Activated CD8-positive, alpha-beta T cell treated with anti-CD3 and anti-CD28 coated beads for 36 hours (primary cell): ENCODE results near the gene PCDHGC4. TPM values are rescaled to one million over a fixed set of nuclear protein-coding genes. Genes with fewer than 3 reads are reported as not detected.
A peak's percentile ranks its signal among the peaks of the same experiment; 100 is the strongest.

ENCODE experiments used
- ATAC-seq: fragments of 200-7000 bp; cut with Tn5 transposase; one replicate; pipeline ENCODE4 v1.10.0; 2021; ENCODE audit warnings: mild to moderate bottlenecking, moderate library complexity
- CTCF ChIA-PET: fragments of 350-600 bp; sonication (Branson Sonifier 250); formaldehyde crosslinking; loops from one replicate; lab custom pipeline; 2021; ENCODE audit warnings: antibody characterized with exemption; lab: Charles Lee
- POLR2A ChIA-PET: fragments of 350-600 bp; sonication (Branson Sonifier 250); formaldehyde crosslinking; loops from one replicate; lab custom pipeline; 2021; ENCODE audit warnings: antibody characterized with exemption; lab: Charles Lee
- DNase-seq: peaks from one replicate; pipeline ENCODE4 v3.0.0-alpha.2; 2020
- H3K27ac Mint-ChIP-seq: one replicate; pipeline ENCODE4 v1.8.0; 2021; ENCODE audit warnings: mild to moderate bottlenecking, mixed read lengths
- H3K27me3 Mint-ChIP-seq: one replicate; pipeline ENCODE4 v1.8.0; 2021; ENCODE audit warnings: mixed read lengths
- H3K36me3 Mint-ChIP-seq: one replicate; pipeline ENCODE4 v1.8.0; 2021; ENCODE audit warnings: low read depth, mixed read lengths
- H3K4me1 Mint-ChIP-seq: one replicate; pipeline ENCODE4 v1.8.0; 2021; ENCODE audit warnings: low read depth, mixed read lengths
- H3K4me3 Mint-ChIP-seq: one replicate; pipeline ENCODE4 v1.8.0; 2021; ENCODE audit warnings: mild to moderate bottlenecking, moderate library complexity, mixed read lengths
- H3K9me3 Mint-ChIP-seq: one replicate; pipeline ENCODE4 v1.8.0; 2021; ENCODE audit warnings: mixed read lengths
- CTCF ChIP-seq: fragments of 200-600 bp; IDR thresholded peaks from one replicate; pipeline ENCODE4 v1.8.0; 2022; ENCODE audit warnings: antibody characterized with exemption, mild to moderate bottlenecking
- intact Hi-C: fragments of 100-400 bp; cut with micrococcal nuclease; formaldehyde crosslinking; loops from one replicate; pipeline ENCODE4 v1.10.0; 2022
- total RNA-seq, 2 experiments: library from RNA; stranded (reverse); gene quantifications; one replicate each; pipeline ENCODE4 v1.2.3, GENCODE V29; 2021

The PCDHGC4 gene
- total RNA-seq, 2 experiments from 2014 or later, result not detected

- POLR2A ChIA-PET, result interaction anchor here (0.5 to 0.9 kb wide), 2 partner anchors 101 to 191 kb away, joined by 3 read pairs; no protein-coding TSS in a partner anchor
- ATAC-seq (no peak), DNase-seq (no peak)
- Mint-ChIP-seq H3K27me3 (no peaks in the 10 kb centered on the region), H3K4me3 (no peak overlapping the region), H3K36me3 (peaks cover 57% of the 10 kb centered on the region), H3K27ac (peak overlapping the region; percentile 5), H3K4me1 (peaks cover 39% of the 10 kb centered on the region), H3K9me3 (no peaks in the 10 kb centered on the region)
- CTCF ChIA-PET, result interaction anchor here (1.0 to 9.4 kb wide), 10 partner anchors 7 to 307 kb away, joined by 3 to 122 read pairs (median 8); partner anchors contain the start of genes PCDHB12, PCDHGA10, PCDHGA11 and PCDHGA12
- intact Hi-C loops, result loop anchor here (10.0 kb wide), 1 partner anchor 191 kb away; the partner anchor contains the start of gene TAF7
- TF ChIP-seq CTCF, result no peak
Observed at GRCh38 chr5:141515946-141516671, 31.3 kb downstream of the PCDHGC4 start.

GRCh38 chr5:141516672-141517025, 31.8 kb downstream of the PCDHGC4 start:
- H3K4me3 Mint-ChIP-seq, result no peak overlapping the region
- no peaks in the 10 kb centered on the region for H3K27me3 Mint-ChIP-seq
- H3K36me3 Mint-ChIP-seq, result peaks cover 63% of the 10 kb centered on the region
- intact Hi-C loops, result loop anchor here (10.0 kb wide), 1 partner anchor 192 kb away; the partner anchor contains the start of gene TAF7
- POLR2A ChIA-PET, result no interaction called here
- H3K27ac Mint-ChIP-seq, result no peak overlapping the region
- no peak for DNase-seq
- no peak for TF ChIP-seq CTCF
- CTCF ChIA-PET, result interaction anchor here (1.5 to 2.2 kb wide), 3 partner anchors 41 to 86 kb away, joined by 7 to 9 read pairs (median 9); partner anchors contain the start of gene PCDHGA12
- H3K9me3 Mint-ChIP-seq, result no peaks in the 10 kb centered on the region
- ATAC-seq, result no peak
- H3K4me1 Mint-ChIP-seq, result peaks cover 45% of the 10 kb centered on the region

- ChIA-PET POLR2A (no interaction called here), CTCF (interaction anchor here (1.5 to 2.2 kb wide), 2 partner anchors 40 to 47 kb away, joined by 7 to 9 read pairs; no protein-coding TSS in a partner anchor)
- TF ChIP-seq CTCF, result no peak
- no peak overlapping the region for H3K4me3 Mint-ChIP-seq
- peaks cover 68% of the 10 kb centered on the region for H3K36me3 Mint-ChIP-seq
- no peak overlapping the region for H3K27ac Mint-ChIP-seq
- ATAC-seq (no peak), DNase-seq (no peak)
- H3K9me3 Mint-ChIP-seq, result no peaks in the 10 kb centered on the region
- H3K4me1 Mint-ChIP-seq, result peaks cover 51% of the 10 kb centered on the region
- intact Hi-C loops, result loop anchor here (10.0 kb wide), 1 partner anchor 193 kb away; the partner anchor contains the start of gene TAF7
- no peaks in the 10 kb centered on the region for H3K27me3 Mint-ChIP-seq
Observed at GRCh38 chr5:141517312-141517711, 32.5 kb downstream of the PCDHGC4 start.

GRCh38 chr5:141517880-141518617, 33.2 kb downstream of the PCDHGC4 start:
- POLR2A ChIA-PET, result no interaction called here
- no peak for DNase-seq
- TF ChIP-seq CTCF, result no peak
- peaks cover 69% of the 10 kb centered on the region for H3K36me3 Mint-ChIP-seq
- H3K4me1 Mint-ChIP-seq, result peaks cover 51% of the 10 kb centered on the region
- intact Hi-C loops, result loop anchor here (10.0 kb wide), 1 partner anchor 193 kb away; the partner anchor contains the start of gene TAF7
- H3K4me3 Mint-ChIP-seq, result no peak overlapping the region
- no peaks in the 10 kb centered on the region for H3K9me3 Mint-ChIP-seq
- H3K27ac Mint-ChIP-seq, result no peak overlapping the region
- CTCF ChIA-PET, result interaction anchor here (1.0 to 2.2 kb wide), 3 partner anchors 40 to 88 kb away, joined by 5 to 9 read pairs (median 7); partner anchors contain the start of gene PCDHGA12
- no peaks in the 10 kb centered on the region for H3K27me3 Mint-ChIP-seq
- no peak for ATAC-seq
